ENCODE data around the gene SLC66A2.

Gene SLC66A2

GRCh38 chr18:79949697-79950487 is 1.6 kb downstream of the SLC66A2 start:
- FAIRE-seq: no peak

DNA sequence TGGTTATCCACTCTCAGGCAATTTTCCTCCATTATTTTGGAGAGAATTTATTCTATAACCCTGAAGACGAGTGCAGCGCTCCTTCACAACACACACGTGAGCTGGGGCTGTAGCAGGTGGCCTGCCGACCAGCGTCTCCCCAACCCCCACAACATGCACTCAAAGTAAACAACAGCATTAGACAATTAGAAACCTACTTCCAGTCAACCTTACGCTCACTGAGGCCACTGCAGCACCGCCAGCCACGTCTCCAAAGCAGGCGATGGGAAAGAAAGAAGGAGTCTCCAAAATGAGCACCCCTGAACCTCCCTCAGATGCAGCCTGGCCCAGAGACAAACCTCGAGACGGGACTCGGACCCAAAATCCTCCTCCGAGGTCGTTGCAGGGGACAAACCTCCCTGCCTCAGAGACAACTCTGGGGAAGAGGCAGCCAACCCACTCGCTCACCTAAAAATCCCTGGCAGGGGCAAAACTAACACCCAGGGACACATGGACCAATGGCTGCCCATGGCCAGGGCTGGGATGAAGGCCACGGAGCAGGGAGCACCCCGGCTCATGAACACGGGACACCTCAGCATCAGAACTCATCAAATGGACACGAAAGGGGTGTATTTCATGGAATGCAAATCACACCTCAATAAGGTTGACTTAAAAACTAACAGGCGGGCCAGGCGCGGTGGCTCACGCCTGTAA is 2.6 kb downstream of the SLC66A2 start:
- no peak for FAIRE-seq

- no peak for FAIRE-seq
These were observed 3.4 kb downstream of the SLC66A2 start for GRCh38 chr18:79947881-79948610.

- FAIRE-seq: no peak
These were observed 4.2 kb downstream of the SLC66A2 start for GRCh38 chr18:79947054-79947755.

DNA sequence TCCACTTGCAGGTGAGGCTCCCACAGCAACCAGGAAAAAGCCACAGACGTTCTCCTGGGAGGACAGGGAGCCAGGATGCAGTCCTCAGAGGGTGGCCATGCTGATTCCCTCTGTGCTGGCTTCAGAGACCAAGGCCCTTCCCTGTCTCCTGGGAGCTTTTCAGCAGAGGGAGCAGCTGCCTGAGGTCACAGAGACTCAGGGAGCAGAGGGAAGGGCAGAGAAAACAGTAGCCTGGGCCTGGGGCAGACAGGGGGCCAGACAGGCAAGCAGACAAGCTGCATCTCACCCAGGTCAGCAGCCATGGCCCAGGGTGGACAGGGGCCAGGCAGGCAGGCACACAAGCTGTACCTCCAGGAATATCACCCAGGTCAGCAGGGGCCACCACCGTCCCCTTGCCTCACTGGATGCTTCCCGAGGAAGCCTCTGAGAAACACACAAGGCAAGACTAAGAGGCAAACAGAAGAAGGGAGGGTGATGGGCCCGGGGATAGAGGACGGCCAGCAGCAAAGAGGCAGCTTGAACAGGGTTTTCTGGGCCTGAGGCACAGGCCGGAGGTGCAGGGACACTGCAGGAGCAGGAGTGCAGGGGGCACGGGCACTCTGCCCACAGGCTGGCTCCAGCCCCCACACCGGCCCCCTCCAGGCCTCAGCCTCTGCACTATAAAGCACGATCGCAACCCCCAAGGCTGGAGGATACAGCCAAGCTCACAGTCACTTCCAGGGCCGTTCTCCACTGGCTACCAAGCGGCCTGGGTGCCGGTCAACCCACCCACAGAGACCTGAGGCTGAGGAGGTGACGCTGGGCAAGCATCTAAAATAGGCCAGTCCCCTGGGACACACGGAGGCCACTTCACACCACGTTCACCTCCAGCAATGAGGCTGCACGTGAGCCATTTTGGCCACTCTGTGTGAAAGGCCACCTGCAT is 6.1 kb downstream of the SLC66A2 start:
- FAIRE-seq: no peak

- FAIRE-seq: no peak
These were observed 6.7 kb downstream of the SLC66A2 start for GRCh38 chr18:79944746-79945117.

GRCh38 chr18:79944126-79944731 is 7.2 kb downstream of the SLC66A2 start:
- no peak for FAIRE-seq

- no peak for FAIRE-seq
These were observed 7.8 kb downstream of the SLC66A2 start for GRCh38 chr18:79943608-79944125.

DNA sequence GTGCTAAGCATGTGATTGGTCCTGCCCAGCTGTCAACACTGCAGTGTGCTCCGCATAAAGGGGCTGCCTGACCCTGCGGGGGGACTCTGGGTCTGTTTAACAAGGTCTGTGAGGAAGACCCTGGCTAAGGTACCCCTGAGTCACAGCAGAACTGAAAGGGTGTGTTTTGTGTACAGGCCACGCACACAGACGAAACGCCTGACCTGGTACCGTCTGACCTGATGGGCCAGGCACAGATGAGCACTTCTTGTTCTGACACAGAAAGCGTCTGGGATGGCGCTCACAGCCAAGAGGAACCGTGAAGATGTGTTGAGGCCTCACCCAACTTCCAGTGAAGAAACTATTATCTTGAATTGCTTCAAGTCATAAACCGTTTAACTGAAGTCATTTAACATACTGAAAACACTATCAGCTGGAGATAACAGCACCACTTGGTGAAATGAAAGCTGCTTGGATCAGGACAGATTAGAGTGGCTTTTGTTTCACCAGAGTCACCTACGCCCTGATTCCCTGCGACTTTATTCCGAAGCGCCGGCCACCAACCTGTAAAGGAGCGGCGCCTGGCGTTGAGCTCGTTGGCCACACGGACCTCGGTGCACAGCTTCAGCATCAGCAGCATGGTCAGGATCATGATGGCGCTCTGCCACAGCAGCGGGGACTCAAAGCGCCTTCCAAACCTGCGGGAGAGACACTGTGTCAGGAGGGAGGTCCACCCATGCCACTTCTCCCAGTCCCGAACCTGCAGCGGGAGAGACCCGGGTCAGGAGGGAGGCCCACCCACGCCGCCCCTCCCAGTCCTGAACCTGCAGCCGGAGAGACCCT is 8.5 kb downstream of the SLC66A2 start:
- no peak for FAIRE-seq

DNA sequence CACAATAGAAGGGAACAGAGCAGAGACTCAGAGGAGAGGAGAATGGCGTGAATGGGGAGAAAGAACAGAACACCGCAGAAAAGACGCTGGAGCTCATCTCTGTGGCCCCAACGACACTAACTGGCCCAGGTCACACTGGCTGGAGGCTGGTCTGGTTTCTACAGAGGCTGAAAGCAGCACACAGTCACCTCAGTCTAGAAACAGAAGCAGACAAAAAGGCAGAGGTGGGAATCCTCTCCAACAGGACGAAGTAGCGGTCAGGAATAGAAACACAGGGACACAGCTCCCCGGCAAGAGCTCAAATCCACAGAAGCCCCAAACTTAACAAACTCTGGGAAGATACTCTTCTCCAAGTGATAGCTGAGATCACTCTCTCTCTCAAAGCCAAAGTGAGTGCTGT is 9.2 kb downstream of the SLC66A2 start:
- no peak for FAIRE-seq

DNA sequence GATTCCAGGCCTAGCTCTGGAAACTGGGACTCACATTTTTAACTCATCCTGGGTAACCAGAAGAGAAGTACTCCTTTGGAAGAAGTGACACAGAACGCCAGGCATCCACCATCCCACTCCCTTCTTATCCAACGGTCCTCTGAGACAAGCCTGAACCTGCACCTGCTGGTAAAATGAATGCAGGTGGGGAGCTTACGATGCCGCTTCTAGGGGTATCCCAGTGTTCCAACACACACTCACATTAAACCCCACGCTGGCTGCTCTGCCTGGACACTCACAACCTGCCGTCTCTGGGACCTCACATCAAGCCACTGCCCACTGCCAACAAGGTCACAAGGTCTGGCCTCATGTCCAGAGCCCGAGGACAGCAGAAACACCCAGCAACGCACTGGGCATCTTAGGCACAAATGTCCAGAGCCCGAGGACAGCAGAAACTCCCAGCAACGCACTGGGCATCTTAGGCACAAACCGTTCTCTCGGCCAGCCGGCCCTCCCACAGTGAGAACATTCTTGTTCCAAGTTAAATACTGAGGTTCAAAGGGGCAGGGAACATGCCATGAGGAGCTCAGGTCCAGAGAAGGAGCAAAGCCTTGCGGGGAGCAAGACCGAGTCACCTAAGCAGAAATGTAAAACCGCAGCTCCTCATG is 9.9 kb downstream of the SLC66A2 start:
- FAIRE-seq: no peak

DNA sequence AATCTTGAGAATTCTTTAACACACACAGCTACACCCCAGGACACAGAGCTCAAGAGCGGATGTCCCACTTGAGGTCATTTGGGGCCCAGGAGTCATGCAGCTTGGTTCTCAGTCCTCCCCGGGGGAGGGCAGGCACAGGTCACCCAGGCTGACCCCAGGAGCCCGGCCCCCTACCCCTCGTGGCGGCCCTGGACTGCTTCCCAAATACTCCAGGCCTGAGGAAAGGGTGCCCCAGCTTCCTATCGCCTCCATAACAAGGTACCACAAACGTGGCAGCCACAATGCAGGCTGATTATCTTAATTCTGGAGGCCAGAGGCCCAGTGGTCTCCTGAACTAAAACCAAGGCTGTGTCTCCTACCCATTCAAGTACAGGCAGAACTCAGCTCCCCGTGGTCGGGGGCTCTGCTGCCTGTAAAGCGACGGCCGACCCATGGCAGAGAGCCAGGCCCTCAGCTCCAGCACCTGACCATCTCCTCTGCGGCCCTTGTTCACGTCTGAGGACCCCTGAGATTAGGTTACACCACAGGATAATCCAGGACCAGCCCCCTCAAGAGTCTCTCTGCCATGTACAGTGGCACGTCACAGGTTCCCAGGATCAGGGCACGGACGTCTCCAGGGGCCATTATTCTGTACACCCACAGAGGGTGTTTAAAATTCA is 10.5 kb downstream of the SLC66A2 start:
- FAIRE-seq: no peak

DNA sequence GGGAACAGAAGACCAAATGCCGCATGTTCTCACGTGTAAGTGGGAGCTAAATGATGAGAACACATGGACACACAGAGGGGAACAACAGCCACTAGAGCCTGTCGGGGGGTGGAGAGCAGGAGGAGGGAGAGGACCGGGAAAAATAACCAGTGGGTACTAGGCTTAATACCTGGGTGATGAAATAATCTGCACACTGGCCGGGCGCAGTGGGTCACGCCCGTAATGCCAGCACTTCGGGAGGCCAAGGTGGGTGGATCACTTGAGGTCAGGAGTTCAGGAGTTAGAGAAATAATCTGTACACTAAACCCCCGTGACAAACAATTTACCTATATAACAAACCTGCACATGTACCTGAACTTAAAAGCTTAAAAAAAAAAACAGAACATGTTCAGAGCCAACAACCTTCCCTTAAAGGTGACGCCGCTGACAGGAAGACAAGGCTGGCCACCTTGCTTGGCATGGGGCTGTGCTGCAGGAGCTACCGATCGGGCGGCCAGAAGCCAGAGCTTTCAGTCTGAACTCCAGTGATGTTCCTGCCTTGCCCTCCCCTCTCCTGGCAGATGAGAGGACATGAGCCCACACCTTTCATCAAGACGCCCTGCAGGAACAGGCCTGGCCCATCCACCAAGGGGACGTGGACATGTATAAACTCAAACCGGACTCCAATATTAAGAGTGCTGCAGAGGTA is 11.2 kb downstream of the SLC66A2 start:
- no peak for FAIRE-seq

- no peak for FAIRE-seq
These were observed 12.4 kb downstream of the SLC66A2 start for GRCh38 chr18:79939096-79939495.

- no peak for FAIRE-seq
These were observed 13.3 kb downstream of the SLC66A2 start for GRCh38 chr18:79938196-79938595.

DNA sequence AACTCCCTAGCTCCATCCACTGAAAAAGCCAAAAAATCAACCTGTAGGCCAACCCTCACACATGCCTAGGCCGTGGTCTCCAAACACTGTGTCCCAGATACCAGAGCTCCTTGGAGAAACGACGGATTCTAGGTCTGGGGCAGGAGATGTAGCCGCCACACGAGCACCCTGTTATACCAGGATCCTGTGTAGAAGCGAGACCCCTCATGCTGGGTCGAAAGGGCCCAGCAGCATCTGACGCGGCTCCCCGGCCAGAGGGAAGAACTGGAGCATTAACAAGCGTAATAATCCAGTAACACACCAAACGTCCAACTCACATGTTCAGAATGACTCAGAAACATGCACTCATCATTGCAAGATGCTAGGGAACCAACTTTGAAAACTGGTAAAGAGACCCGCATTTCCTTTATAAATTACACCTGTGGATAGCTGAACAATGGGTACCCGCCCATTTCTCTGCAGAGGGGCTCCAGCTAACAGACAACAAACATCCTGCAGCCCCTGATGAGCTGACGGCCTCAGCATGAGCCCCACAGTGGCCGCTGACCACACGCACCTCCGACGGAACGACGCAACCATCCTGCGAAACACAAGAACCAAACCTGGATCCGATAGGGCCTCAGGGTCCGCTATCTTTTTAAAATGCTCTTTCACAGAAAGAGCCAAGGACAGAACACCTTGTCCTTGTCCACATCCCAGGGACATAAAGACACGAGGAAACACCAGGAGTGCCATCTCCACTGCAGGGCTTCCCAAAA is 14.2 kb downstream of the SLC66A2 start:
- no peak for FAIRE-seq

DNA sequence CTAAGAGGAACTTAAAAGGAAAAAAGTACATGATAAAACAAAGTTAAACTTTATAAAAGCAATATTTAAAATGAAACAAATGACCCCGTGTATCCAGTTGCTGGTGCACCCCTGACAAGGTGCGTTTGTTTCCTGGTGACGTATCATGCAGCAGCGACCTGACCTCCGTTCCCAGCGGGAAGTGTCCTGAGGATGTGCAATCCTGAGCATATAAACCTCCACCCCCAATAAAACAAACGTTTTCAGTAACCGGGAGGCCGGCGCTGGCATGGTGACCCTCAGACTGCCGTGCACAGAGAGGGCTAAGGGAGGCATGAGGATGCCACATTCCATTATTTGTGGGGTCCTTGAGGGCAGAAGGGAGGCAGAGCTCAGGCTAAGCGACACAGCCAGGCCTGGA is 14.8 kb downstream of the SLC66A2 start:
- no peak for FAIRE-seq

DNA sequence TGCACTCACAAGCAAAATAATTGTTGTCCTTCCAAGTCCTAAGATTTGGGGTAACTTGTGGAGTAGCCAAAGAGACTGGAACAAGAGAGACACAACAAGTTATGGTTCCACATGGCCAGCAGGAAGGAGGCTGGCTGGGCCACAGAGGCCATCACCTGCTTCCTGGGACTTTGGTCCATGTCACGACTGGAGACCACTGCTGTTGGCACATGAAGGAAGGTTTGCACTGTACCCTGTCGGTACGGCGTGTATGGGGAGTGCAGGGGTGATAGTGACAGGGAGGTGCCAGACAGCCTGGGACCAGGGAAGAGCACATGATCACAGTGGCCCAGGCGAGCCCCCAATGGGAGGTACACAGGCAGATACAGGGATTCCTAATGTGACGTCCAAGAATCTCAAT is 15.5 kb downstream of the SLC66A2 start:
- no peak for FAIRE-seq

Measured in islet of Langerhans (tissue), 1 donor.